Astrocyte (in vitro differentiated cells and primary cell): Measurements from ENCODE around the gene PRPF4. TPM values are rescaled to one million over a fixed set of nuclear protein-coding genes. Genes with fewer than 3 reads are reported as not detected.

Experiments used
- DNase-seq: peaks from one replicate; pipeline ENCODE4 v3.0.0-alpha.2; 2010; ENCODE audit warnings: low read depth
- FAIRE-seq: peaks from 2 replicates; lab custom pipeline; 2011; peaks lifted over from hg19 to GRCh38; lab: Jason Lieb, UNC
- H2AFZ ChIP-seq: 2 replicates; pipeline ENCODE4 v1.6.0; 2012; ENCODE audit warnings: low read depth, low read length, inconsistent platforms
- H3K27ac ChIP-seq: 2 replicates; pipeline ENCODE4 v1.5.1; 2011; ENCODE audit warnings: low read depth, low read length, inconsistent platforms
- H3K27me3 ChIP-seq: 2 replicates; pipeline ENCODE4 v1.6.0; 2011; ENCODE audit warnings: low read length, inconsistent platforms; ENCODE audit not compliant: insufficient read depth
- H3K36me3 ChIP-seq: 2 replicates; pipeline ENCODE4 v1.5.1; 2011; ENCODE audit warnings: low read length, inconsistent platforms; ENCODE audit not compliant: insufficient read depth
- H3K4me1 ChIP-seq: 2 replicates; pipeline ENCODE4 v1.5.1; 2011; ENCODE audit warnings: low read length, inconsistent platforms; ENCODE audit not compliant: insufficient read depth
- H3K4me2 ChIP-seq: 2 replicates; pipeline ENCODE4 v1.6.0; 2012; ENCODE audit warnings: low read length, inconsistent platforms
- H3K4me3 ChIP-seq: 2 replicates; pipeline ENCODE4 v1.5.1; 2011; ENCODE audit warnings: low read depth, mild to moderate bottlenecking, low read length, inconsistent platforms; ENCODE audit not compliant: insufficient read depth
- H3K79me2 ChIP-seq: 2 replicates; pipeline ENCODE4 v1.6.0; 2012; ENCODE audit warnings: mild to moderate bottlenecking, low read length, inconsistent platforms; ENCODE audit not compliant: insufficient read depth
- H3K9ac ChIP-seq: 2 replicates; pipeline ENCODE4 v1.6.0; 2012; ENCODE audit warnings: mild to moderate bottlenecking, low read length, inconsistent platforms
- H3K9me3 ChIP-seq: 2 replicates; pipeline ENCODE4 v1.5.1; 2012; ENCODE audit warnings: low read depth, mild to moderate bottlenecking, low read length, inconsistent platforms; ENCODE audit not compliant: insufficient read depth
- H4K20me1 ChIP-seq: 2 replicates; pipeline ENCODE4 v1.6.0; 2012; ENCODE audit warnings: low read length, inconsistent platforms; ENCODE audit not compliant: insufficient read depth
- H3K27ac Mint-ChIP-seq: one replicate; pipeline ENCODE4 v1.8.0; 2021; ENCODE audit warnings: mild to moderate bottlenecking, mixed read lengths; ENCODE audit not compliant: unreplicated experiment
- H3K27me3 Mint-ChIP-seq: one replicate; pipeline ENCODE4 v1.8.0; 2021; ENCODE audit warnings: low read depth, mixed read lengths; ENCODE audit not compliant: unreplicated experiment
- H3K36me3 Mint-ChIP-seq: one replicate; pipeline ENCODE4 v1.8.0; 2021; ENCODE audit warnings: low read depth, mixed read lengths; ENCODE audit not compliant: unreplicated experiment
- H3K4me1 Mint-ChIP-seq: one replicate; pipeline ENCODE4 v1.8.0; 2021; ENCODE audit warnings: low read depth, mixed read lengths; ENCODE audit not compliant: unreplicated experiment
- H3K4me3 Mint-ChIP-seq: one replicate; pipeline ENCODE4 v1.8.0; 2021; ENCODE audit warnings: mild to moderate bottlenecking, moderate library complexity, mixed read lengths; ENCODE audit not compliant: unreplicated experiment
- H3K9me3 Mint-ChIP-seq: one replicate; pipeline ENCODE4 v1.8.0; 2021; ENCODE audit warnings: mild to moderate bottlenecking, mixed read lengths; ENCODE audit not compliant: unreplicated experiment
- CTCF ChIP-seq: IDR thresholded peaks from 2 replicates; pipeline ENCODE4 v1.5.1; 2011; ENCODE audit warnings: low read depth, mild to moderate bottlenecking, inconsistent platforms, low read length, moderate library complexity; ENCODE audit not compliant: insufficient read depth
- EZH2 ChIP-seq: IDR thresholded peaks from 2 replicates; pipeline ENCODE4 v1.6.1; 2012; ENCODE audit warnings: mild to moderate bottlenecking, low read length, inconsistent platforms; ENCODE audit not compliant: insufficient read depth
- total RNA-seq: library from RNA; stranded (reverse); gene quantifications from 2 replicates; pipeline ENCODE4 v1.2.1, GENCODE V29; 2021

Gene PRPF4
- total RNA-seq, 1 donor from 2014 or later = 33.4 TPM

DNA sequence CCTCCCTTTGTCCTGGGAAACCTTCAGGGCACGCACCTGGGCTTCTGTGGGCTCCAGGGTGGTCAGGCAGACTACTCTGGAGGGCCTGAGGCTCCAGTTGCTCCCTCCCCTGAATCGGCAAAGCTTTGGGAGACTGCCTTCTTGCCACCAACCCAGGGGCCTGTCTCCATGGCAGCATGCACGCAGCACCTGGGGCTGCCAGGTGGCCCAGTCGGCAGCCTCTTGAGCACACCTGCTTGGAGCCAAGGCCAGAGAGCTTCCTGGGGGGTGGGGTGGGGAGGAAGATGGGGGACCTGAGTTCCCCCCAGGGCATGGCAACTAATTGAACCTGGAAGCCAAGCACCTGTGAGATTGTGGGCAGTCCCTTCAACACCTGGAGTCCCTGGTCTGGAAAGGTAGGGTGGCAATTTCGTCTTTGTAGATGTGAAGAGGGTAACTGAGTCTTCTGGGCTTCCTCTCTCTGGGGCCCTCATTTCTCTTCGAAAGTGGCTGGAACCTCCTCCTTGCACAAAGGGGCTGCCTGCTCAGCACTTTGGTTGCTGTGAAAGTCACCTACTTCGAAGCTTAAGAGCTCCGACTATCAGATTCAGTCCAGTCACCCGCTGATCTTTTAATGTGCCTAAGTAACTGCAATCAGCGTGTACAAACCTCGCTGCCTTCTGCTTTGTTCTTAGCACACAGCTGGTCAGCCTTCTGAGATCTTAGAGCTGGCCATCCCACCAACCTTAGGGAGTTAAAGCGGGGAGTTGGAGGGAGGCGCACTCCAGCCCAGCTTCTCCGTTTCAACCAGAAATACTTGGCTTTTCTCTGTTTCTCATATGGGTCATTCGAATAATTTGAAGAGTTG, 23.7 kb downstream of the PRPF4 start:
- Mint-ChIP-seq H3K4me1 (peaks cover 10% of the 10 kb centered on the region), H3K9me3 (no peaks in the 10 kb centered on the region), H3K4me3 (no peak overlapping the region), H3K27ac (no peak overlapping the region), H3K27me3 (peaks cover 7% of the 10 kb centered on the region), H3K36me3 (no peaks in the 10 kb centered on the region)
- Histone ChIP-seq H3K36me3 (no peaks in the 10 kb centered on the region), H3K79me2 (no peaks in the 10 kb centered on the region), H2AFZ (no peak overlapping the region), H3K9ac (no peak overlapping the region), H3K4me2 (no peak overlapping the region), H3K9me3 (no peaks in the 10 kb centered on the region), H4K20me1 (no peaks in the 10 kb centered on the region), H3K4me3 (no peak overlapping the region), H3K27ac (no peak overlapping the region), H3K27me3 (peaks cover 9% of the 10 kb centered on the region), H3K4me1 (no peaks in the 10 kb centered on the region)
- no peak for DNase-seq
- TF ChIP-seq CTCF (no peak), EZH2 (no peak)
- FAIRE-seq = no peak

GRCh38 chr9:113299800-113300292, 24.4 kb downstream of the PRPF4 start:
- Mint-ChIP-seq H3K27me3 (peaks cover 7% of the 10 kb centered on the region), H3K9me3 (no peaks in the 10 kb centered on the region), H3K4me1 (peaks cover 10% of the 10 kb centered on the region), H3K4me3 (no peak overlapping the region), H3K36me3 (no peaks in the 10 kb centered on the region), H3K27ac (no peak overlapping the region)
- no peak overlapping the region for H3K4me3 ChIP-seq
- H3K4me1 ChIP-seq = no peaks in the 10 kb centered on the region
- H3K36me3 ChIP-seq = no peaks in the 10 kb centered on the region
- peaks cover 9% of the 10 kb centered on the region for H3K27me3 ChIP-seq
- TF ChIP-seq EZH2 (no peak), CTCF (no peak)
- no peak overlapping the region for H3K9ac ChIP-seq
- H2AFZ ChIP-seq = no peak overlapping the region
- H3K79me2 ChIP-seq = no peaks in the 10 kb centered on the region
- no peaks in the 10 kb centered on the region for H4K20me1 ChIP-seq
- H3K4me2 ChIP-seq = no peak overlapping the region
- H3K9me3 ChIP-seq = no peaks in the 10 kb centered on the region
- FAIRE-seq = no peak
- no peak for DNase-seq
- no peak overlapping the region for H3K27ac ChIP-seq

DNA sequence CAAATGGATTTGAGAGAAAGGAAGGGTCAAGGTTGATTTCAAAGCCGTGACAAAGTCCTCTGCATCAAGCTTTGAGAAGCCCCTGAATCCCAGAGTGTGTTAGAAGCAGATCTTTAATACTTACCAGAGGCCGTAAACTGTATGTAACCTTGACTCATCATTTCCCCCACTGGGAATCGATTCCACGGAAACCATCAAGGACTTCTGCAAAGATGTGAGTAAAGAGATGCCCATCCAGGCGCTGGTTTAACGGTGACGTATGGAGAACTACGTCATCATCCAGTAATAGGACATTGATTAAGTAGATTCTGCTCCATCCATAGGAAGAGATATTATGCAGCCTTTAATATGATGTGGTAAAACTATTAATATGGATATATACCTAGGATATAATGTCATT, 26.1 kb downstream of the PRPF4 start:
- peaks cover 7% of the 10 kb centered on the region for H3K27me3 Mint-ChIP-seq
- H3K4me3 Mint-ChIP-seq = no peak overlapping the region

More for the DNA sequence above, 26.1 kb downstream of the PRPF4 start:
- Histone ChIP-seq H4K20me1 (no peaks in the 10 kb centered on the region), H3K27ac (no peak overlapping the region), H3K9me3 (no peaks in the 10 kb centered on the region), H3K79me2 (no peaks in the 10 kb centered on the region), H3K4me3 (no peak overlapping the region), H3K36me3 (no peaks in the 10 kb centered on the region), H3K4me1 (no peaks in the 10 kb centered on the region), H3K4me2 (no peak overlapping the region), H3K9ac (no peak overlapping the region), H2AFZ (no peak overlapping the region), H3K27me3 (peaks cover 9% of the 10 kb centered on the region)
- peaks cover 10% of the 10 kb centered on the region for H3K4me1 Mint-ChIP-seq
- FAIRE-seq (no peak), DNase-seq (no peak)
- H3K9me3 Mint-ChIP-seq = no peaks in the 10 kb centered on the region
- TF ChIP-seq EZH2 = no peak
- TF ChIP-seq CTCF = no peak
- no peak overlapping the region for H3K27ac Mint-ChIP-seq
- H3K36me3 Mint-ChIP-seq = no peaks in the 10 kb centered on the region
